HTR-8/SVneo (cell line): Measurements from ENCODE around the gene EPRS1.
"Not testable (repeated sequence)": the region's sequence is repeated elsewhere in the genome, so short reads cannot be mapped to it uniquely, and the experiment has no call there.

Experiments used
- DNase-seq: peaks from one replicate; pipeline ENCODE4 v3.0.0; 2011; ENCODE audit warnings: low spot score, mixed read lengths; ENCODE audit not compliant: insufficient read length
- FAIRE-seq: peaks from 2 replicates; lab custom pipeline; 2011; peaks lifted over from hg19 to GRCh38; lab: Jason Lieb, UNC

The EPRS1 gene

DNA sequence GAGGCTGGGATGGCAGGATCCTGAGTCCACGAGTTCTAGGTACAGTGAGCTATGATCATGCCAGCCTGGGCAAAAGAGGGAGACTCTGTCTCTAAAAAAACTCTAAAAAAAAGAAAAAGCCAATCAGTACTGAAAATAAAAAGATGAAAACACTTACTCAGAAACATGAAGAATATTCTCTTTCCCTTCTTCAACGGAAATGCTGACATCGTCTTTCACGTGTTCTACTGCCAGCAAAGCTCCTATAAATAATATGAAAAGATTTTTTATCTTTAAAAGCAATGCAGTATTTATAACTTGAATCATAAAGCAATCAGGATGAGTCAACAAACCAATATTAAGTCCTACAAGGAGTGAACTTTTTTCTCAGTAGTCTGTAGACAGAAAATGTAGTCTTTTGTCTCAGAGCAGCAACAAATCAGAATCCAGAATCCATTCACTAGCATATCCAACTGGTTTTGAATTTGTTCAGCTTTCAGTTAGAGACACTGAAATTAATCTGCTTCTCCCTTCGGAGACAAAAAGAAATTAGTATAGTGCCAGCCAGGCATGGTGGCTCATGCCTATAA, 6.2 kb downstream of the EPRS1 start:
- DNase-seq (no peak), FAIRE-seq (no peak)

DNA sequence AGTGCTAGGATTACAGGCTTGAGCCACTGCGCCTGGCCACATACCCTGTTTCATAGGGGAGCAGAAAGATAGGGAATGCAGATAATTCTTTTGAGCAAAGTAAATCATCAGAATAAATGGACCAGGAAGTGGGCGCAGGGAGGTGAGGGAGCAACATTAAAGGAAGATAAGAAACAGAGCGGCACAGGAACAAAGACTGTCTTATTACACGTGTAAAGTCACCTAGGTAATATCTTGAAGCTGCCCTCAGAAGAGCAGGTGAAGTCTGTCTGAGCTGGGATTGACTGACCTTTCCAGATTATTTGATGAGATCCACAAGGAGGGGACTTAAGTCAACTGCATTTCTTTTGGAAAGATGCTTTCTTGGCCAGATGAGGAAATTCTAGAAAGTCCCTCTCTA, 7.7 kb downstream of the EPRS1 start:
- no peak for DNase-seq
- FAIRE-seq: no peak

DNA sequence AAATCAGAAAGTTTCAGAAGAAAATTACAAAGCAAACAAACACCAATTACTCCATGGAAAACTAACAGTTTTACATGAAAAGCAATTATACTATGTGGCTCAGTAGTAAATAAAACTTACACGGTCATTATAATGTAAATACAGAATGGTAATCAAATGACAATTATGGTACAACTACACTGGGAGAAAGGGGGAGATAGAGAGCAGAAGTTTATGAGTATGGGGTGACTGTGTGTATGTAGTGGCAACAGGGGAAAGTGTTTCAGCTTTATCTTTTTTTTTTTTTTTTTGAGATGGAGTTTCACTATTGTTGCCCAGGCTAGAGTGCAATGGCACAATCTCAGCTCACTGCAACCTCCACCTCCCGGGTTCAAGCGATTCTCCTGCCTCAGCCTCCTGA, 8.5 kb downstream of the EPRS1 start:
- not testable (repeated sequence) for FAIRE-seq, DNase-seq

DNA sequence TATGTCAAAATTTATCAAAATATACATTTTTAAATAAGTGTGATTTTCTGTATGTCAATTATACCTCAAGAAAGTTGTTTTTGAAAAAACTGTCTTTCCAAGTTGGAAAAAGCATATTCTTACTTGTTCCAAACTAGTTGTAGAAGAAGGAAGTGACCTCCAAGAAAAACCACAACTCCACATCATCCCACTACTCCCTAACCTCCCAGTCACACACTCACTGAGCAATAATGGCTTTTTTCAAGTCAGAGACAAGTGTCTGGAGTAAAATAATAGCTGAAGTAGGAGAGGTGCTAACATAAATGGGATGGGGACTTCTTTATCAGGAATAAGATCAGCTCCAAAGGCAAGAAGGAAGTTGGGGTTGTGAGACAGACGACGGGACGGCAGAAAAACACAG, 13.4 kb downstream of the EPRS1 start:
- FAIRE-seq (no peak), DNase-seq (no peak)

DNA sequence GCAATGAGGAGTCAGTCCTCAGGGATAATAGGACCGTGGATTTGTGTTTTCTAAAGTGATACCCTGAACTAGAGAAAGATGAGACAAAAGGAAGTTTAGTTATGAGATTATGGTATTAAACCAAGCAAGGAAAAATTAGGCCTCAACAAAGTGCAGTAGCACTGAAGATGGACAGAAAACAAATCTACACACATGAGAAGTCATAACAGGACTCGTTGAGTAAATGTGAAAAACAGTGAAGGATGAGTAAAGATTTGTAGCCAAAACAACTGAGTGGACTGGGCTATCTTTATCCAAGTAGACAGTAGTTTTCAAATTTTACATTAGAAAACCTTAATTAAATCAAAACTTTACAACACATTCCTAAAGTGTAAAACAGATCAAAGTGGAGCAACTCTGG, 15.0 kb downstream of the EPRS1 start:
- no peak for DNase-seq
- no peak for FAIRE-seq

DNA sequence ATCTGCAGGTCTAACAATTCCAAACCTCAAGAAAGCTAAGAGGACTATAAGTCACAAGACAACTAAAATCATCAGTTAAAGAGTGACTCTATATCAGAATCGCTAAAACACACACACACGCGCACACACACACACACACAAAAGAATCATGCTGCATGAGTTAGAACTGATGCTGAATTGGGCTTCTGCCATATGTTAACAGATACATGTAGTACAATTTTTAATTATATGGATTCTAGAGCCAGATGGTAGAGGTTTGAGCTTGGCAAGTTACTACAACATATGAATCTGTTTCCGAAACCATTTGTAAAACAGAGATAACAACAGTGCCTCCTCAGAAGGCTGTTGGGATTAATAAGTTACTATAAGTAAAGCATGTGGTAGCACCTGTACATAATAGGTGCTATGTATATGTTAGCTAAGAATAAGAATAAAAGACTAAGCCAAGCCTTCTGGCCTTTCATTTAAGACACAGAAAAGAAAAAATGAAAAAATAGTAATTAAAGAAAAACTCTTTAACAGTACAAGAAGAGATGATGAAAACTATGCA, 17.9 kb downstream of the EPRS1 start:
- FAIRE-seq (no peak), DNase-seq (no peak)

DNA sequence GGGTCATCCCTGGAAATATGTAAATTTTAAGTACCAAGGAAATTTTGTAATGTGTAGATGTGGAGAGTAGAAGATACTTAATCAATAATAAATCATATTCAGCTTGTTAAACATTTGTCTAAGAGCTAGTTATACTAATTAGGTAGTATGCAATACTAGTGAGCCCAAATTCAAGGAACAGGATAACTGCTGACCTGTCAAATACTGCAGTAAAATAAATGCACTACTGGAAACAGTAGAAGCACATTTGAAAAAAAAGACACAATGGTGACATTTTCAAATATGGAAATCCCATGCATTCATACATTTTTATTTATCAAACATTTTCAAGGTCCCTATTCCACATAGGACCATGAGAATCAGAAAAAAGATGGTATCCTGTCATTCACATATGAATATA, 27.2 kb downstream of the EPRS1 start:
- FAIRE-seq: no peak
- no peak for DNase-seq

DNA sequence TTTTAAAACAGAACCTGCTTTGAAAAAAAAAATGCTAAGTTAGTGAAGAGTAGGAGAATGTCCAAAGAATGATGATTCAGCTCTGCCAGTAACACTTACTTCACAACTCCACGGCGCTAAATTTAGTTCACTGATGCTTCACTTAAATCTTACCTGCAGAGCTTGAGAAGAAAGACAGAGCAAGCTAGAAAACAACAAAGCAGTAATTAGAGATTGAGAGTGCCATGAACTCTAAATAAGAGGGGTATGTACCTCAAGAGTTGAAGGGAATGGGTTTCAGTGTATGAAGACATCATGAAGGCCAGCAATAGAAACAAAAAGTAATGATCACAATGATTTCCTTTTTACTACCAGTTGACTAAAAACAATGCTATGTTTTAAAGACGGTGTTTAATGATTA, 32.8 kb downstream of the EPRS1 start:
- DNase-seq (no peak), FAIRE-seq (no peak)

DNA sequence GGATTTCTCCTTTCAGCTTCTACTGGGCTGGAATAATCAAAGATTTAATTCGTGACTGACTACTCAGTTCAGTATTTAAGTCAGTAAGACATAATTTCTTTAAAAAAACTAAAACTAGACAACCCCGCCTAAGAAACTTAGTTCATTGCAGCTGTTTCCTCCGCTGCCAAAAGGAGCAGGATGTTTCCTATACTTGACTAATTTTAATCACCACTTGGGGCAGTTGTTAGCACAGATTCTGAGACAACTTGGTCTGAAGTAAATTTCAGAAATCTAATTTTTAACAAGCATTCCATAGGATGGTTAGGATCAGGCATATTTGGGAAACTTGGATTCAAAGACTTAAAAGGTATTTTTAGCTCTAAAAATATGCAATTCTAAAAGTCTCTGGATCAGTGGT, 34.0 kb downstream of the EPRS1 start:
- no peak for DNase-seq
- FAIRE-seq: no peak

DNA sequence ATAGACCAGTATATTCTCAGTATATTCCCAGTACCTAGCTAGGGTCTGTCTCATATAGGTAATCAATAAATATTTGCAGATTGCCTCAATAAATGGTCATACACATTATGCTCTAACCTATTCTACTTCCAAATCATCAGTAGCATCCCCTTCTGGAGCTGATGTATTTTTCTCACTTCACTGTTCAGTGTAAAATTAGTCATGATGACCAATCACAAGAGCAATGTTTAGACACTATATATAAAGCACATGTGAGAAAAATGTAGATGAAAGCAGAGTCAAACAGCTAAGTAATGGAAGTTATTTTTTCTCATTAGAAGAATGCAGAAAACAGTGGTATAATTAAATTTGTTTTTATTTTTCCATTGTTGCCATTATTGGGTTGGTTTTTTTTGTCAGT, 34.7 kb downstream of the EPRS1 start:
- FAIRE-seq (no peak), DNase-seq (no peak)

DNA sequence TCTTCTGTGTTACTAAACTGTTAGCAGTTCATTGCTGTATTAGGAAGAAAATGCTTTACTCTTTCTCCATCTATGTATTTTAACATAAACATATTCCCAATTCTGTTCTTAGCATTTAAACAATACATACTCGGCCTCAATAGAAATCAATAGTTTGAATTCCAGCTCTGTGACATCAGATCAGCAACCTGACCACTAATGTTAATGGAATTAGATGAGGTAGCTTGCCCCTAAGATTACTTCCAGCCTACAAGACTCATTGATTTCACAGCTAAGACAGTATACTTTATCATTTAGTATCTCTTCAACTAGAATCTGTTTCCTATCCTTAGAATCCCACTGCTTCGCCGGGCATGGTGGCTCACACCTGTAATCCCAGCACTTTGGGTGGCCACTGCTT, 38.9 kb downstream of the EPRS1 start:
- no peak for FAIRE-seq
- DNase-seq: no peak

DNA sequence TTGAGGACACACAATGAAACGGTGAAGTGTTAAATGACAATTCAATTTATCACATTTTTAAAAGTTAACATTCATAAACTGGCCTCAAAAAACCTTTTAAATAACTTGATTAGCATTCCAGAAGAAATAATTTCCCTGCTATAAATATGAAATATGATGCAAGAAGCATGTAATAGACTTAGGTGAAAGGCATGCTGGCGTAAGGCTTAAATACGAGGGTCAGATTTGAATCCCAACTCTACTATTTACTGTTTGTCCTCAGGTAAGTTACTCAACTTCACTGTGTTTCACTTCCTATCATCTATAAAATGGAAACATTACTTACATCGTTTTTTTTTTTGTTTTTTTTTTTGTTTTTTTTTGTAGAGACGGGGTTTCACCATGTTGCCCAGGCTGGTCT, 40.8 kb downstream of the EPRS1 start:
- FAIRE-seq (no peak), DNase-seq (no peak)

DNA sequence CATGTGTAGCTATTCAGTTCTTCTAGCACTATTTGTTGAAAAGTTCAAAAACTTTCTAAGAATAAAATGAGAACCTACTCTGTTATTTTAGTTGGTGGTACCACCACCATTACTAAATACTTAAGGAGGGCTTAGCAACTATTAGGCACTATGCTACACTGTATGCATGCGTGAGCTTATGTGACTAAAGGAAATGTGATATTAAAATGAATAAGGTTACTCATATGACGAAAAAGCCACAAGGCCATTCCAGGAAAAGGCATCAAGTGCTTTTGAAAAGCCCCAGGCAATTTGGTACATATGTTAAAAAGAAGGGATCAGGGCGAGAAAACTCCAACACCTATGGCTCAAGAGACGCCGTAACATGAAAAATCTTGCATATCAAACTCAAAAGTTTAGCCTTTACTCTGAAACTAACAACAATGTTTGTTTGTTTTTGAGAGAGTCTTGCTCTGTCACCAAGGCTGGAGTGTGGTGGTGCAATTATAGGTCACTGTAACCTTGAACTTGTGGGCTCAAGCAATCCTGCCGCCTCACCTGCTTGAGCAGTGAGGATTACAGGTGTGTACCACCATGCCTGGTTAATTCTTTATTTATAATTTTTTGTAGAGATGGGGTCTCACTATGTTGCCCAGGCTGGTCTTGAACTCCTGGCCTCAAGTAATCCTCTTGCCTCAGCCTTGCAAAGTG, 42.5 kb downstream of the EPRS1 start:
- DNase-seq (no peak), FAIRE-seq (no peak)

DNA sequence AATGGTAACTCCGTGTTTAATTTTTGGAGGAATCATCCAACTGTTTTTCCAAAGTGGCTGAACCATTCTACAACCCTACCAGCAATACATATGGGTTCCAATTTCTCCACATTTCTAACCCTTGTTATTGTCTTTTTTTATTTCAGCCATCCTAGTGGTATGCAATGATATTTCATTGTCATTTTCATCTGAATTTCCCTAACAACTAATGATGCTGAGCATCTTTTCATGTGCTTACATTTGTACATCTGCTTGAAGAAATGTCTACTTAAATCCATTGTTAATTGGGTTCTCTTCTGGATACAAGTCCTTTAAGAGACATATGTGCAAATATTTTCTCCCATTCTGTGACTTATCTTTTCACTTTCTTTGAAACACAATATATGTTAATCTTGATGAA, 43.3 kb downstream of the EPRS1 start:
- FAIRE-seq: no peak

DNA sequence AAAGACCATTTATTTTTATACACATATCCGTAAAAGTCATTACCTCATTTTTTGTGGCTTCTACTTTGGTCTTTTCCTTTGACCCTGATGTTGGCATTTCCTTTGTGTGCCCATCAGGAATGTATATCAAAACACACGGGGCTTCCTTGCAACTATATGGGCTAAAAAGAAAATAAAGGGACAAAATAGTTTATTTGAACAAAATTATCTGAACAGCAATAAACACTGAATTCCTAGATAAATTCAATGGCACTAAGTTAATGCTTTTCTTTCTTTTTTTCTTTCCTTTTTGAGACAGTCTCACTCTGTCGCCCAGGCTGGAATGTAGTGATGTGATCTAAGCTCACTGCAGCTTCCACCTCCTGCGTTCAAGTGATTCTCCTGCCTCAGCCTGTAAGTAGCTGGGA, 45.2 kb downstream of the EPRS1 start:
- FAIRE-seq (no peak), DNase-seq (peak; percentile 5)

More for the DNA sequence above, 43.3 kb downstream of the EPRS1 start:
- DNase-seq: no peak

DNA sequence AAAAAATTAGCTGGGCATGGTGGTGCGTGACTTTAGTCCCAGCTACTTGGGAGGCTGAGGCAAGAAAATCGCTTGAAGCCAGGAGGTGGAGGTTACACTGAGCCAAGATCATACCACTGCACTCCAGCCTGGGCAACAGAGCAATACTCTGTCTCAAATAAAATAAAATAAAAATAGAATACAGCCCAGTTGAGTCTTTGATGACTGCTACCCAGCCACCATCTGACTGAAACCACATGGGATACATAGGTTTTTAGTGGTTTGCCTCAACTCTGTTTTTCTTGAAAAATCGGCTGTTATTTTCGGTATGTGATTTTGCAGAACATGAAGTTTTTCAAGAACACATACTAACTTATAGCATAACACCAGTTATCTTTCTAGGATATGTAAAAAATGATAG, 46.5 kb downstream of the EPRS1 start:
- no peak for DNase-seq
- no peak for FAIRE-seq
